Thyroid gland (tissue), 4 donors: Measurements from ENCODE around the gene FOSL2. TPM values are rescaled to one million over a fixed set of nuclear protein-coding genes. Genes with fewer than 3 reads are reported as not detected.

Experiments used
- DNase-seq, 2 donors: peaks; one replicate each; pipeline ENCODE4 v3.0.0-alpha.2; 2019
- H3K27ac ChIP-seq, 3 donors: fragments of 200-600 bp; sonication (generic); 1 replicate in 2 of 3; 2 replicates in 1 of 3; pipeline ENCODE4 v1.5.1; 2016 to 2019; ENCODE audit warnings: mild to moderate bottlenecking in 1 of 3, moderate library complexity in 1 of 3
- H3K27me3 ChIP-seq: fragments of 200-600 bp; sonication (generic); one replicate; pipeline ENCODE4 v1.5.1; 2019
- H3K36me3 ChIP-seq, 2 donors: fragments of 200-600 bp; sonication (generic); one replicate each; pipeline ENCODE4 v1.5.1; 2016 to 2019
- H3K4me1 ChIP-seq, 2 donors: fragments of 200-600 bp; sonication (generic); one replicate each; pipeline ENCODE4 v1.5.1; 2017 to 2019
- H3K4me3 ChIP-seq, 3 donors: fragments of 200-600 bp; sonication (generic); replicated peaks in 1 of 3; 1 replicate in 2 of 3; 2 replicates in 1 of 3; pipeline ENCODE4 v1.5.1; 2016; ENCODE audit warnings: mild to moderate bottlenecking in 1 of 3
- H3K9me3 ChIP-seq: fragments of 200-600 bp; sonication (generic); one replicate; pipeline ENCODE4 v1.5.1; 2017
- POLR2A ChIP-seq, 2 donors: fragments of 450-650 bp; IDR thresholded peaks; one replicate each; pipeline ENCODE4 v1.6.1; 2017; ENCODE audit warnings: antibody characterized with exemption in 2 of 2, mild to moderate bottlenecking in 2 of 2, moderate library complexity in 1 of 2
- WGBS, 2 donors: methylation state at CpG; one replicate each; pipeline ENCODE4 v1.1.5; 2017; 5-methylcytosine and 5-hydroxymethylcytosine counted together
- intact Hi-C: fragments of 100-400 bp; cut with DNase I; formaldehyde crosslinking; loops from one replicate; pipeline ENCODE4 v1.15.1; 2023
- total RNA-seq, 4 donors: library from RNA; depleted of rRNA; stranded (reverse); fragments of >200 nt; gene quantifications; one replicate each; pipeline ENCODE4 v1.2.3, GENCODE V29; 2016
- TF ChIP-seq, protein P1 (sequence below), 6 experiments: fragments of 200-600 bp in 3 of 6; fragments of 450-650 bp in 3 of 6; sonication (generic) in 3 of 6; IDR thresholded peaks; one replicate each; pipeline ENCODE4 v1.5.1; 2016 to 2019; ENCODE audit warnings: antibody characterized with exemption in 6 of 6, mild to moderate bottlenecking in 2 of 6, inconsistent platforms in 1 of 6, moderate library complexity in 1 of 6

The FOSL2 gene
- total RNA-seq, 4 donors from 2014 or later, result 30.7 to 85.1 (median 40.6) TPM

DNA sequence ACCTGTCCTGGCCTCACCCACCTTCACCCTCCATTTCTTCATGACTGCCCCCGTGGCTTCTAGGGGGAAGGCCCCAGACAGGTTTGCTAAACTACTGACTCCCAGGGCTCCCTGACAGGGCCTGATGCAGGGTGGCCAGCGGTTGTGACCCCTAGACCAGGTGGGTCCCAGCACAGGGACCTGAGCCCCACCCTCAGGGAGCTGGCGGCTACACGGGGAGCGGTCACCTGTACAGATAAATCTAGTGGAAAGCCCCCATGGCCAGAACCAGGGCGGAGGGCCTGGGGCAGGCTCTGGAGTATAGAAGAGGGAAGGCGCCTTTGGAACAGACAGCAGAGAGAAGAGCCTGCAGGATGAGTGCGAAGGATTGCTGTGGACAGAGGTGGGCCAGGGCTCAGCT lies 60.7 kb downstream of the FOSL2 start:
- H3K27me3 ChIP-seq, result no peaks in the 10 kb centered on the region
- no peaks in the 10 kb centered on the region for H3K36me3 ChIP-seq
- TF ChIP-seq POLR2A (IDR thresholded peaks at IDR 0.05), result no peak
- TF ChIP-seq, protein P1, sequence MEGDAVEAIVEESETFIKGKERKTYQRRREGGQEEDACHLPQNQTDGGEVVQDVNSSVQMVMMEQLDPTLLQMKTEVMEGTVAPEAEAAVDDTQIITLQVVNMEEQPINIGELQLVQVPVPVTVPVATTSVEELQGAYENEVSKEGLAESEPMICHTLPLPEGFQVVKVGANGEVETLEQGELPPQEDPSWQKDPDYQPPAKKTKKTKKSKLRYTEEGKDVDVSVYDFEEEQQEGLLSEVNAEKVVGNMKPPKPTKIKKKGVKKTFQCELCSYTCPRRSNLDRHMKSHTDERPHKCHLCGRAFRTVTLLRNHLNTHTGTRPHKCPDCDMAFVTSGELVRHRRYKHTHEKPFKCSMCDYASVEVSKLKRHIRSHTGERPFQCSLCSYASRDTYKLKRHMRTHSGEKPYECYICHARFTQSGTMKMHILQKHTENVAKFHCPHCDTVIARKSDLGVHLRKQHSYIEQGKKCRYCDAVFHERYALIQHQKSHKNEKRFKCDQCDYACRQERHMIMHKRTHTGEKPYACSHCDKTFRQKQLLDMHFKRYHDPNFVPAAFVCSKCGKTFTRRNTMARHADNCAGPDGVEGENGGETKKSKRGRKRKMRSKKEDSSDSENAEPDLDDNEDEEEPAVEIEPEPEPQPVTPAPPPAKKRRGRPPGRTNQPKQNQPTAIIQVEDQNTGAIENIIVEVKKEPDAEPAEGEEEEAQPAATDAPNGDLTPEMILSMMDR (IDR thresholded peaks at IDR 0.05), result no peak
- peaks cover 0 to 4% of the 10 kb centered on the region in 2 donors for H3K4me1 ChIP-seq
- no peaks in the 10 kb centered on the region for H3K9me3 ChIP-seq
- WGBS, 2 donors, result 96 to 99% methylated on average over 5 to 7 of the region's 8 CpGs
- H3K4me3 ChIP-seq, result no peak overlapping the region
- intact Hi-C loops, result loop anchor here (2.0 kb wide), 1 partner anchor 751 kb away; no protein-coding TSS in a partner anchor
- no peak overlapping the region for H3K27ac ChIP-seq
- no peak for DNase-seq

DNA sequence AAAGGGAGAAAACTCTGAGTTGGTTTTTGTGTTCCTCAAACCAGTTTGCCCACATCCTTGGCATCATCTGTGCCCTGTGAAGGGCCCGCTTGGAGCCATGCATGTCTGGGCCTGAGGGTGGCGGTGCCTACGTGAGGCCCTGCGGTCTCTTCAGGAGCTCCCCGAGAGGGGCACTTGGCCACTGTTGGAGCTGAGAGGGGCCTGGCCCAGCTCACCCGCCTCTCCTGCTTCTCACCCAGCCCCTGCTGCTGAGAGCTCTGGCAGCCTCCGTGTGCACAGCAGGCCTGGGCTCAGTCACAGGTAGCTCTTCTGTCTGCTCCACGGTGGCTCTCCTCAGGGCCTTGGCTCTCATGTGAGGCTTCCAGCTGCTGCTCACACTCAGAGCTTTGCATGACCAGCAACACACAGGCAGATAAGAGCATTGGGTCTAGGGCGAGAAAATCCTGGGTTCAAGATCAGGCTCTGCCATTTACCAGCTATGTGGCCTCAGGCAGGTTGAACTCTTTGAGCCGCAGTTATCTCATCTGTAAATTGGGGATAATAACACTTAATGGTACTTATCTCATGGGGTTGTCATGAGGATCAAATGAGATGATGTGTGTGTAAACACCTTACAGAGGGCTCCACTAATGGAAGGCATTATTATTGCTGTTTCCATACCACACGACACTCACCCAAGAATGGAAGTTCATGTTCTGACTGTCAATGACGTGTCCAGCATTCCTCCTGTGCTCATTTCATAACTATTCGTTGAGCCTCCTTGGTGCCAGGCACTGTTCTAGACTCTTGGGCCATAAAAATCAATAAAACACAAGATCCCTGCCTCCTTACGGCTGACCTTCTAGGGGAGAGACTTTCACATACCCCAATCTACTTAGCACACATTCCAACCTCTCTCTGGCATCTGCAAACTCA lies 61.6 kb downstream of the FOSL2 start:
- Histone ChIP-seq H3K4me3 (no peak overlapping the region), H3K27me3 (no peaks in the 10 kb centered on the region), H3K9me3 (no peaks in the 10 kb centered on the region), H3K36me3 (no peaks in the 10 kb centered on the region), H3K4me1 (peaks cover 0 to 4% of the 10 kb centered on the region in 2 donors), H3K27ac (no peak overlapping the region)
- 71 to 73% methylated on average over 13 to 14 of the region's 14 CpGs for WGBS, 2 donors
- TF ChIP-seq POLR2A (IDR thresholded peaks at IDR 0.05), result no peak
- TF ChIP-seq, protein P1 (IDR thresholded peaks at IDR 0.05), result no peak
- peak; percentile 64 to 74 for DNase-seq
- intact Hi-C loops, result no loop called here

DNA sequence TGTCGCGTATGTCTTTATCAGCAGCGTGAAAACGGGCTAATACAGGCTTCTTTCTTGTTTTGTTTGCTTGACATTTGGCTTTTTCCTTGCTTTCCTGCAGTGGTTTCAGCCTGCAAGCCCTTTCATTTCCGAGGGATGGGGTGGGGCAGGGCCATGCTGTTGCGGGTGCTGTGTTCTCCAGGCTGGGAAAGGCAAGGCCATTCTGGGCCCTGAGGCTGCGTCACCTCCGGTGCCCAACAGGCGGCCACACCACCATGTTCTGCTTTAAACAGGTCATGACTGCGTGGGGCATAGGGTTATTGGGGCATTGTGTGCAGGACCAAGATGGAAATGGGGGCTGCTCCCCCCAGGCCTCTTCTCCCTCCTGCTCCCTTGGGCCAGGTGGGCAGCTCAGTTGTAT lies 64.6 kb downstream of the FOSL2 start:
- no peak for DNase-seq
- Histone ChIP-seq H3K27me3 (no peaks in the 10 kb centered on the region), H3K4me1 (peaks cover 0 to 4% of the 10 kb centered on the region in 2 donors), H3K27ac (no peak overlapping the region), H3K9me3 (no peaks in the 10 kb centered on the region), H3K36me3 (no peaks in the 10 kb centered on the region), H3K4me3 (no peak overlapping the region)
- TF ChIP-seq POLR2A (IDR thresholded peaks at IDR 0.05), result no peak
- TF ChIP-seq, protein P1 (IDR thresholded peaks at IDR 0.05), result no peak
- intact Hi-C loops, result no loop called here
- WGBS, 2 donors, result 89 to 91% methylated on average over 10 of the region's 10 CpGs

DNA sequence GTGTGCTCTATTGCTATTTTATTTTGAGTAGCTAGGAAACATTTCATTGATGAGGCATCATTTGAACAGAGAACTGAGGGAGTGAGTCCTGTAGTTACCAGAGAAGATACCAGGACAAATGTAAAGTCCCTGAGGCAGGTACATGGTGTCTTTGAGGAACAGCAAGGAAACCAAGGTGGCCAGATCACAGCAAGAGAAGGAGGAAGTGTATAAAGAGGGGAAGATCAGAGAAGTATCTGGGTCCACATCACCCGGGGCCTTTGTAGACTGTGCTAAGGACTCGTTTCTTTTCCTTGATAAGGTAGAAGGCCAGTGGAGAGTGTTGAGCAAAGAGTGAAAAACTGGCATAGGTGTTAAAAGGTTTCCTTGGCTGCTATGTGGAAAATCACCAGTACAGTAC lies 68.4 kb downstream of the FOSL2 start:
- Histone ChIP-seq H3K4me3 (no peak overlapping the region), H3K9me3 (no peaks in the 10 kb centered on the region), H3K36me3 (no peaks in the 10 kb centered on the region), H3K4me1 (no peaks in the 10 kb centered on the region), H3K27me3 (no peaks in the 10 kb centered on the region), H3K27ac (no peak overlapping the region)
- no peak for DNase-seq
- no peak for TF ChIP-seq POLR2A (IDR thresholded peaks at IDR 0.05)
- TF ChIP-seq, protein P1 (IDR thresholded peaks at IDR 0.05), result no peak
- intact Hi-C loops, result no loop called here
- 70 to 84% methylated on average over 2 of the region's 2 CpGs for WGBS, 2 donors

DNA sequence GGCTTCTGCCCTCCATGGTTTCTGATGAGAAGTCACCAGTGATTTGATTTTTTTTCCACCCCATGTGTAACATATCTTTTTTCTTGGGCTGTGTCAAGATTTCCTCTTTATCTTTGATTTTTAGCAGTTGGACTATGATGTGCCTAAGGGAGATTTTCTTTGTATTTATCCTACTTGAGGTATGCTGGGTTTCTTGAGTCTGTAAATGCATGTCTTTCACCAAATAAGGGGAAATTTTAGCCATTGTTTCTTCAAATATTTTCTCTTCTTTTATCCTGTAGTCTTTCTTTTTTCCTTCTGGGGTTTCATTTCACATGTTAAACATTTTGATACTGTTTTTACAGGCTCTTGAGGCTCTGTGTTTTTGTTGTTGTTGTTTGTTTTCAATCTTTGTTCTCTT lies 69.5 kb downstream of the FOSL2 start:
- H3K36me3 ChIP-seq, result no peaks in the 10 kb centered on the region
- peaks cover 0 to 6% of the 10 kb centered on the region in 2 donors for H3K4me1 ChIP-seq
- H3K27me3 ChIP-seq, result no peaks in the 10 kb centered on the region
- intact Hi-C loops, result no loop called here
- H3K9me3 ChIP-seq, result no peaks in the 10 kb centered on the region
- TF ChIP-seq, protein P1 (IDR thresholded peaks at IDR 0.05), result no peak
- no peak for TF ChIP-seq POLR2A (IDR thresholded peaks at IDR 0.05)
- no peak overlapping the region for H3K4me3 ChIP-seq
- DNase-seq, result no peak
- no peak overlapping the region for H3K27ac ChIP-seq
